Pericardium fibroblast (primary cell): ENCODE data around the gene ZNF567. TPM values are rescaled to one million over a fixed set of nuclear protein-coding genes. Genes with fewer than 3 reads are reported as not detected.

Source experiments
- total RNA-seq: library from RNA; depleted of rRNA; stranded (reverse); fragments of >200 nt; gene quantifications from 2 replicates; pipeline ENCODE4 v1.2.3, GENCODE V29; 2015

Gene ZNF567
- 3.3 and 4.6 TPM in 2 replicates for total RNA-seq

GRCh38 chr19:36687214-36688056, at the start of gene ZNF567:
ZNF567 (plus strand) TSS chr19:36687612; CDS start chr19:36694868, 7,256 bp downstream.

Other genes with a start within 250 kb of the ZNF567 start
- 2.7 and 4.3 TPM in 2 replicates for gene ZNF566, start 198.1 kb upstream of the ZNF567 start, total RNA-seq
- gene ZNF260, start 159.3 kb upstream of the ZNF567 start, total RNA-seq: 7.7 and 8.8 TPM in 2 replicates
- 3.4 and 7.9 TPM in 2 replicates for gene ZNF529, start 114.3 kb upstream of the ZNF567 start, total RNA-seq
- 2.6 and 10.6 TPM in 2 replicates for gene ZNF382, start 82.3 kb upstream of the ZNF567 start, total RNA-seq
- gene ZNF461, start 20.8 kb upstream of the ZNF567 start, total RNA-seq: 2.8 and 5.1 TPM in 2 replicates
- 0.85 and 3.4 TPM in 2 replicates for gene ZNF850, start 85.2 kb downstream of the ZNF567 start, total RNA-seq
- gene ZNF790, start 150.8 kb downstream of the ZNF567 start, total RNA-seq: 1.9 and 4.4 TPM in 2 replicates
- gene ZNF345, start 163.3 kb downstream of the ZNF567 start, total RNA-seq: 3.2 and 4.7 TPM in 2 replicates
- 3.0 TPM in 2 replicates for gene ZNF829, start 228.7 kb downstream of the ZNF567 start, total RNA-seq
- 5.6 and 10.0 TPM in 2 replicates for gene ZNF568, start 228.7 kb downstream of the ZNF567 start, total RNA-seq